ENCODE measurements around the gene ZNF276. TPM values are rescaled to one million over a fixed set of nuclear protein-coding genes. Genes with fewer than 3 reads are reported as not detected.
"Not testable (repeated sequence)": the region's sequence is repeated elsewhere in the genome, so short reads cannot be mapped to it uniquely, and the experiment has no call there.

Gene ZNF276
- total RNA-seq, 4 donors from 2014 or later, result 43.4 to 265 (median 145) TPM

DNA sequence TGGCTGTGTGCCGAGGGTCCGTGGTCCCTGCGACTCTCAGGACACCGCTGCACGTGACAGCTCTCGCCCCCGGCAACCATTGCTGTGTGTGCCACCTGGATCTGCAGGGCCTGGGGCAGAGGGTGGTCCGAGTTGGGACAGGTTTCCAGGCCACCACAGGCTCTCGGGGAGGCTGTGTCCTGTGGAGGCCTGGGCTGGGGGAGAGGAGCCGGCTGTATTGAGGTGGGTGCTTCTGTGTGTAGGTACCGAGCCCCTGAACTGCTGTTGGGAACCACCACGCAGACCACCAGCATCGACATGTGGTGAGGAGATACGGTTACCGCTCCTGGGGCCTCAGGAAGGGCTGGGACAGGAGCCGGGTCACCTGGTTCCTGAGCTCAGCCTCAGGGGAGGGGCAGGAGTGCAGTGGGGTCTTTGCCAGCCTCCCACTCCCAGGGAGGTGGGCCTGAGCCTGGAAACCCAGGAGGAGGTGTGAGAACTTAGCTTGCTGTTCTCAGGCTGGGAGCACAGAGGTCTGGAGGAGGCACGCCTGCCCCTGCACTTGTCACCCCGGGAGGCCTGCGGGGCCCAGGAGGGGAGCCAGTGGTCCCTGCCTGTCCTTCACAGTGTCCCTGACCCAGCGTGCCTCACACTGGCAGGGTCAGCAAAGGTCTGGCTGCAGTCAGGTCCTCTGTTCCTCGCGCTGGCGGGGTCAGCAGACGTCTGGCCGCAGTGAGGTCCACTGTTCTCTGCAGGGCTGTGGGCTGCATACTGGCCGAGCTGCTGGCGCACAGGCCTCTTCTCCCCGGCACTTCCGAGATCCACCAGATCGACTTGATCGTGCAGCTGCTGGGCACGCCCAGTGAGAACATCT lies 27.2 kb upstream of the ZNF276 start:
- Histone ChIP-seq H3K27ac (peak overlapping the region in 1 of 4 donors; percentile 34), H3K27me3 (no peaks in the 10 kb centered on the region), H3K36me3 (peaks cover 0 to 22% (median 9%) of the 10 kb centered on the region in 4 donors), H3K4me1 (peaks cover 0 to 4% (median 0%) of the 10 kb centered on the region in 4 donors), H3K9me3 (no peaks in the 10 kb centered on the region), H3K4me3 (no peak overlapping the region)
- in situ Hi-C loops (cut with MboI; ENCODE audit: low pct_ligation_motif_present in 1 of 4, low pct_unique_long_range_greater_than_20kb in 1 of 4, low sequenced_read_pairs in 3 of 4) (no loop called here), intact Hi-C loops (cut with DNase I; ENCODE audit: low total_unique reads) (no loop called here)
- no peak for DNase-seq
- WGBS, 2 donors (ENCODE audit: low coverage in 1 of 2), result 93% methylated on average over 22 of the region's 32 CpGs; no CpG with 5 or more reads in 1 of the 2 donors
- TF ChIP-seq POLR2AphosphoS5 (IDR thresholded peaks at IDR 0.05) (no peak), POLR2A (IDR thresholded peaks at IDR 0.05) (no peak), EP300 (IDR thresholded peaks at IDR 0.05; ENCODE audit: low read depth) (no peak)
- TF ChIP-seq, protein P1, sequence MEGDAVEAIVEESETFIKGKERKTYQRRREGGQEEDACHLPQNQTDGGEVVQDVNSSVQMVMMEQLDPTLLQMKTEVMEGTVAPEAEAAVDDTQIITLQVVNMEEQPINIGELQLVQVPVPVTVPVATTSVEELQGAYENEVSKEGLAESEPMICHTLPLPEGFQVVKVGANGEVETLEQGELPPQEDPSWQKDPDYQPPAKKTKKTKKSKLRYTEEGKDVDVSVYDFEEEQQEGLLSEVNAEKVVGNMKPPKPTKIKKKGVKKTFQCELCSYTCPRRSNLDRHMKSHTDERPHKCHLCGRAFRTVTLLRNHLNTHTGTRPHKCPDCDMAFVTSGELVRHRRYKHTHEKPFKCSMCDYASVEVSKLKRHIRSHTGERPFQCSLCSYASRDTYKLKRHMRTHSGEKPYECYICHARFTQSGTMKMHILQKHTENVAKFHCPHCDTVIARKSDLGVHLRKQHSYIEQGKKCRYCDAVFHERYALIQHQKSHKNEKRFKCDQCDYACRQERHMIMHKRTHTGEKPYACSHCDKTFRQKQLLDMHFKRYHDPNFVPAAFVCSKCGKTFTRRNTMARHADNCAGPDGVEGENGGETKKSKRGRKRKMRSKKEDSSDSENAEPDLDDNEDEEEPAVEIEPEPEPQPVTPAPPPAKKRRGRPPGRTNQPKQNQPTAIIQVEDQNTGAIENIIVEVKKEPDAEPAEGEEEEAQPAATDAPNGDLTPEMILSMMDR (IDR thresholded peaks at IDR 0.05), result no peak

DNA sequence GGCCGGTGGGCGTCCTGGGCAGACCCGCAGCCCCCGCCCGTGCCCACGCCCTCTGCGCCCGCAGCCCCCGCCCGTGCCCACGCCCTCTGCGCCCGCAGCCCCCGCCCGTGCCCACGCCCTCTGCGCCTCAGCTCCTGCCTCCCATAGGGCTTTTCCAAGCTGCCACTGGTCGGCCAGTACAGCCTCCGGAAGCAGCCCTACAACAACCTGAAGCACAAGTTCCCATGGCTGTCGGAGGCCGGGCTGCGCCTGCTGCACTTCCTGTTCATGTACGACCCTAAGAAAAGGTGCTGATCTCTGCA lies 26.6 kb upstream of the ZNF276 start:
- H3K4me1 ChIP-seq; H3K9me3 ChIP-seq; H3K4me3 ChIP-seq; in situ Hi-C loops (cut with MboI; ENCODE audit: low pct_ligation_motif_present in 1 of 4, low pct_unique_long_range_greater_than_20kb in 1 of 4, low sequenced_read_pairs in 3 of 4); H3K27me3 ChIP-seq; DNase-seq; intact Hi-C loops (cut with DNase I; ENCODE audit: low total_unique reads): not testable (repeated sequence)
- H3K36me3 ChIP-seq, result peaks cover 0 to 22% (median 7%) of the 10 kb centered on the region in 4 donors
- peak overlapping the region in 1 of 4 donors; percentile 34 for H3K27ac ChIP-seq
- 92% methylated on average over 6 of the region's 23 CpGs; no CpG with 5 or more reads in 1 of the 2 donors for WGBS, 2 donors (ENCODE audit: low coverage in 1 of 2)

DNA sequence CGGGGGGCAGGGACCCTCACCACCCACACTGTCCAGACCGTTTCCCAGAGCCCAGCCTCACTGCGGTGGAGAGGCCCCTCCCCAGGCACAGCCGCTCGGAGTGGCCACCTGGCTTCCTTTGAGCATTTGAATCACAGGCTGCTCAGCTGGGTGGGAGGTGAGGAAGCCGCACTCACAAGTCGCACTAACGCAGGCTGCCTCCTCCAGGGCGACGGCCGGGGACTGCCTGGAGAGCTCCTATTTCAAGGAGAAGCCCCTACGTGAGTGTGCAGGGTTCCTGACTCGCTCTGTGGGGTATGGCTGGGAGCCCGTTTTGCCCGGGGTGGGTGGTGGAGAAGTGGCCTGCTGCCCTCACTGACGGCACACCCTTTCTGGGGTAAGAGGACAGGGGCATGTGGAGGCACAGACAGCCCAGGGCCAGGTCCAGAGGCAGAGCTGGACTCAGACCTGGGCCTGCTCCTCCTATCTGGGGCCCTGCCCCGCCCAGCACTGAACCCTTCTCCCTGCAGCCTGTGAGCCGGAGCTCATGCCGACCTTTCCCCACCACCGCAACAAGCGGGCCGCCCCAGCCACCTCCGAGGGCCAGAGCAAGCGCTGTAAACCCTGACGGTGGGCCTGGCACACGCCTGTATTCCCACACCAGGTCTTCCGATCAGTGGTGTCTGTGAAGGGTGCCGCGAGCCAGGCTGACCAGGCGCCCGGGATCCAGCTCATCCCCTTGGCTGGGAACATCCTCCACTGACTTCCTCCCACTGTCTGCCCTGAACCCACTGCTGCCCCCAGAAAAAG lies 26.1 kb upstream of the ZNF276 start:
- no peak for DNase-seq
- in situ Hi-C loops (cut with MboI; ENCODE audit: low pct_ligation_motif_present in 1 of 4, low pct_unique_long_range_greater_than_20kb in 1 of 4, low sequenced_read_pairs in 3 of 4), result no loop called here
- 68 to 92% methylated on average over 4 to 19 of the region's 31 CpGs for WGBS, 2 donors (ENCODE audit: low coverage in 1 of 2)

DNA sequence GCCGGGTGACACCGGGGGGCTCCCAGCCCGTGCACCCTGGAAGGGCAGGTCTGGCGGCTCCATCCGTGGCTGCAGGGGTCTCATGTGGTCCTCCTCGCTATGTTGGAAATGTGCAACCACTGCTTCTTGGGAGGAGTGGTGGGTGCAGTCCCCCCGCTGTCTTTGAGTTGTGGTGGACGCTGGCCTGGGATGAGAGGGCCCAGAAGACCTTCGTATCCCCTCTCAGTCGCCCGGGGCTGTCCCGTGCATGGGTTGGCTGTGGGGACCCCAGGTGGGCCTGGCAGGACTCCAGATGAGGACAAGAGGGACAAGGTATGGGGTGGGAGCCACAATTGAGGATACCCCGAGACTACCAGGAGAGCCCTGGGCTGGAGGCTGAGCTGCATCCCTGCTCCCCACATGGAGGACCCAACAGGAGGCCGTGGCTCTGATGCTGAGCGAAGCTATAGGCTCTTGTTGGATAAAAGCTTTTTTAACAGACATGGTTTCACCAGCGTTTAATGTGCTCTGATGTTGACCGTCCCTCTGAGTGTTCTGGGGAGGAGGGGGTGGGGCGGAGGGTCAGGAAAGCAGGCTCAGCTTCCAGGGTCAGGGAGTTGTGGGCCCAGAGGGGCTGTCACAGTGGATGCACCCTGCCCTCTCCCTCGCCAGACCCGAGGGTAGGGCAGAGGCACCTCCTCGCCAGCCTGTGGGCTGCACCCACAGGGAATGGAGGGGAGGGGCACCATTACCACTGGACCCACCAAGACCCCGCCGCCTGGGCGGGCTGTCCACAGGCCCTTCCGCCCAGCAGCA lies 25.3 kb upstream of the ZNF276 start:
- H3K9me3 ChIP-seq, result no peaks in the 10 kb centered on the region
- no peak overlapping the region for H3K4me3 ChIP-seq
- TF ChIP-seq, protein P1 (IDR thresholded peaks at IDR 0.05), result no peak
- TF ChIP-seq EP300 (IDR thresholded peaks at IDR 0.05; ENCODE audit: low read depth), result no peak
- TF ChIP-seq POLR2A (IDR thresholded peaks at IDR 0.05), result no peak
- no peak for TF ChIP-seq POLR2AphosphoS5 (IDR thresholded peaks at IDR 0.05)
- DNase-seq, result no peak
- H3K4me1 ChIP-seq, result peaks cover 4 to 21% (median 16%) of the 10 kb centered on the region in 4 donors
- WGBS, 2 donors (ENCODE audit: low coverage in 1 of 2), result 80% methylated on average over 20 of the region's 25 CpGs; no CpG with 5 or more reads in 1 of the 2 donors
- H3K36me3 ChIP-seq, result peaks cover 0 to 22% (median 7%) of the 10 kb centered on the region in 4 donors
- intact Hi-C loops (cut with DNase I; ENCODE audit: low total_unique reads) (no loop called here), in situ Hi-C loops (cut with MboI; ENCODE audit: low pct_ligation_motif_present in 1 of 4, low pct_unique_long_range_greater_than_20kb in 1 of 4, low sequenced_read_pairs in 3 of 4) (no loop called here)
- H3K27me3 ChIP-seq, result no peaks in the 10 kb centered on the region
- no peak overlapping the region for H3K27ac ChIP-seq

More for the DNA sequence above, 26.1 kb upstream of the ZNF276 start:
- intact Hi-C loops (cut with DNase I; ENCODE audit: low total_unique reads), result no loop called here
- H3K27me3 ChIP-seq, result no peaks in the 10 kb centered on the region
- H3K36me3 ChIP-seq, result peaks cover 0 to 22% (median 7%) of the 10 kb centered on the region in 4 donors
- H3K27ac ChIP-seq, result peak overlapping the region in 1 of 4 donors; percentile 34
- H3K4me1 ChIP-seq, result peaks cover 4 to 13% (median 8%) of the 10 kb centered on the region in 4 donors
- TF ChIP-seq POLR2A (IDR thresholded peaks at IDR 0.05) (no peak), POLR2AphosphoS5 (IDR thresholded peaks at IDR 0.05) (no peak), EP300 (IDR thresholded peaks at IDR 0.05; ENCODE audit: low read depth) (no peak)
- TF ChIP-seq, protein P1 (IDR thresholded peaks at IDR 0.05), result no peak
- no peaks in the 10 kb centered on the region for H3K9me3 ChIP-seq
- no peak overlapping the region for H3K4me3 ChIP-seq
